Body of pancreas (tissue), 4 donors: Measurements from ENCODE around the gene TMEM164. TPM values are rescaled to one million over a fixed set of nuclear protein-coding genes. Genes with fewer than 3 reads are reported as not detected.

Source experiments
- ATAC-seq: fragments of 150-250 bp; one replicate; pipeline ENCODE4 v1.9.1; 2016
- DNase-seq, 4 donors: peaks; one replicate each; pipeline ENCODE4 v3.0.0-alpha.2; 2019
- H3K27ac ChIP-seq, 4 donors: fragments of 200-600 bp; sonication (generic); 1 replicate in 3 of 4; 2 replicates in 1 of 4; pipeline versions ENCODE4 v1.5.1 to v1.6.1; 2016 to 2019; ENCODE audit warnings: mild to moderate bottlenecking in 1 of 4, mixed read lengths in 1 of 4, moderate library complexity in 1 of 4
- H3K27me3 ChIP-seq, 2 donors: fragments of 200-600 bp; sonication (generic); one replicate each; pipeline ENCODE4 v1.6.0; 2016; ENCODE audit warnings: mild to moderate bottlenecking in 1 of 2
- H3K36me3 ChIP-seq, 2 donors: fragments of 200-600 bp; sonication (generic); replicated peaks in 1 of 2; 2 replicates each; pipeline ENCODE4 v1.5.1; 2016; ENCODE audit warnings: low read depth in 2 of 2; ENCODE audit not compliant: insufficient read depth in 1 of 2
- H3K4me1 ChIP-seq: fragments of 200-600 bp; sonication (generic); one replicate; pipeline ENCODE4 v1.6.0; 2016
- H3K4me3 ChIP-seq, 2 donors: fragments of 200-600 bp; sonication (generic); 1 replicate in 1 of 2; 2 replicates in 1 of 2; pipeline ENCODE4 v1.5.1; 2016 to 2019
- H3K9me3 ChIP-seq, 3 donors: fragments of 200-600 bp; sonication (generic); 1 replicate in 2 of 3; 2 replicates in 1 of 3; pipeline ENCODE4 v1.5.1; 2016
- CTCF ChIP-seq, 7 experiments: fragments of 450-650 bp in 4 of 7; fragments of 200-600 bp in 3 of 7; sonication (generic) in 3 of 7; IDR thresholded peaks; one replicate each; pipeline ENCODE4 v1.5.1; 2016 to 2019; ENCODE audit warnings: antibody characterized with exemption in 7 of 7
- POLR2A ChIP-seq, 3 donors: fragments of 450-650 bp; IDR thresholded peaks; one replicate each; pipeline ENCODE4 v1.6.1; 2016; ENCODE audit warnings: antibody characterized with exemption in 3 of 3, mild to moderate bottlenecking in 2 of 3
- WGBS, 2 donors: methylation state at CpG; one replicate each; pipeline ENCODE4 v1.1.5; 2017; 5-methylcytosine and 5-hydroxymethylcytosine counted together
- intact Hi-C: fragments of 100-400 bp; cut with DNase I; formaldehyde crosslinking; loops from one replicate; pipeline ENCODE4 v1.15.1; 2023
- total RNA-seq, 2 donors: library from RNA; depleted of rRNA; stranded (reverse); fragments of >200 nt; gene quantifications; one replicate each; pipeline ENCODE4 v1.1.0, GENCODE V29; 2016

The TMEM164 gene
- total RNA-seq, 2 donors from 2014 or later = 16.1 to 334 TPM

GRCh38 chrX:110208092-110208491 lies 205.2 kb downstream of the TMEM164 start:
- no peaks in the 10 kb centered on the region for H3K27me3 ChIP-seq
- H3K4me3 ChIP-seq = no peak overlapping the region
- intact Hi-C loops = no loop called here
- no peaks in the 10 kb centered on the region for H3K36me3 ChIP-seq
- no peaks in the 10 kb centered on the region for H3K4me1 ChIP-seq
- H3K9me3 ChIP-seq = no peaks in the 10 kb centered on the region
- TF ChIP-seq POLR2A (IDR thresholded peaks at IDR 0.05) = no peak
- no peak for TF ChIP-seq CTCF (IDR thresholded peaks at IDR 0.05)
- ATAC-seq (no peak), DNase-seq (no peak)
- 87 to 94% methylated on average over 2 of the region's 2 CpGs for WGBS, 2 donors
- H3K27ac ChIP-seq = no peak overlapping the region

- 62 to 75% methylated on average over 4 to 5 of the region's 5 CpGs for WGBS, 2 donors
- DNase-seq = no peak
- no peaks in the 10 kb centered on the region for H3K36me3 ChIP-seq
These were observed 207.7 kb downstream of the TMEM164 start for GRCh38 chrX:110210417-110211139.

GRCh38 chrX:110211340-110211739 lies 208.4 kb downstream of the TMEM164 start:
- TF ChIP-seq POLR2A (IDR thresholded peaks at IDR 0.05) (no peak), CTCF (IDR thresholded peaks at IDR 0.05) (no peak)
- DNase-seq (no peak), ATAC-seq (no peak)
- Histone ChIP-seq H3K27ac (no peak overlapping the region), H3K4me3 (no peak overlapping the region), H3K36me3 (no peaks in the 10 kb centered on the region), H3K9me3 (no peaks in the 10 kb centered on the region), H3K4me1 (no peaks in the 10 kb centered on the region), H3K27me3 (no peaks in the 10 kb centered on the region)
- intact Hi-C loops = no loop called here
- WGBS, 2 donors = 100% methylated on average over 1 of the region's 1 CpG

More at GRCh38 chrX:110210417-110211139, 207.7 kb downstream of the TMEM164 start:
- Histone ChIP-seq H3K9me3 (no peaks in the 10 kb centered on the region), H3K27me3 (no peaks in the 10 kb centered on the region), H3K4me1 (no peaks in the 10 kb centered on the region), H3K27ac (no peak overlapping the region), H3K4me3 (no peak overlapping the region)
- intact Hi-C loops = no loop called here
- TF ChIP-seq CTCF (IDR thresholded peaks at IDR 0.05) = no peak
- no peak for TF ChIP-seq POLR2A (IDR thresholded peaks at IDR 0.05)
- no peak for ATAC-seq

- DNase-seq (no peak), ATAC-seq (no peak)
- Histone ChIP-seq H3K27ac (no peak overlapping the region), H3K9me3 (no peaks in the 10 kb centered on the region), H3K4me3 (no peak overlapping the region), H3K4me1 (no peaks in the 10 kb centered on the region), H3K27me3 (no peaks in the 10 kb centered on the region), H3K36me3 (no peaks in the 10 kb centered on the region)
- 73 to 91% methylated on average over 3 of the region's 3 CpGs for WGBS, 2 donors
- TF ChIP-seq CTCF (IDR thresholded peaks at IDR 0.05) (peak in 2 of 7 experiments; percentile 10 to 11), POLR2A (IDR thresholded peaks at IDR 0.05) (no peak)
- intact Hi-C loops = no loop called here
These were observed 209.4 kb downstream of the TMEM164 start for GRCh38 chrX:110212299-110212698.

- H3K36me3 ChIP-seq = no peaks in the 10 kb centered on the region
- TF ChIP-seq CTCF (IDR thresholded peaks at IDR 0.05) = no peak
- WGBS, 2 donors = 91 to 94% methylated on average over 1 of the region's 1 CpG
- no peaks in the 10 kb centered on the region for H3K27me3 ChIP-seq
- DNase-seq = no peak
- H3K4me1 ChIP-seq = no peaks in the 10 kb centered on the region
- H3K4me3 ChIP-seq = no peak overlapping the region
- H3K9me3 ChIP-seq = no peaks in the 10 kb centered on the region
- intact Hi-C loops = no loop called here
- no peak overlapping the region for H3K27ac ChIP-seq
- no peak for ATAC-seq
These were observed 210.3 kb downstream of the TMEM164 start for GRCh38 chrX:110213183-110213582.
